HG03575 (cell line): ENCODE data around the gene MYH11.
"Not testable (repeated sequence)": the region's sequence is repeated elsewhere in the genome, so short reads cannot be mapped to it uniquely, and the experiment has no call there.

Source experiments
- ATAC-seq: cut with Tn5 transposase; IDR thresholded peaks from one replicate; pipeline ENCODE4 v1.9.1; 2021; ENCODE audit not compliant: unreplicated experiment, insufficient number of reproducible peaks, low FRiP score; ENCODE audit errors: extremely low read depth

The MYH11 gene

DNA sequence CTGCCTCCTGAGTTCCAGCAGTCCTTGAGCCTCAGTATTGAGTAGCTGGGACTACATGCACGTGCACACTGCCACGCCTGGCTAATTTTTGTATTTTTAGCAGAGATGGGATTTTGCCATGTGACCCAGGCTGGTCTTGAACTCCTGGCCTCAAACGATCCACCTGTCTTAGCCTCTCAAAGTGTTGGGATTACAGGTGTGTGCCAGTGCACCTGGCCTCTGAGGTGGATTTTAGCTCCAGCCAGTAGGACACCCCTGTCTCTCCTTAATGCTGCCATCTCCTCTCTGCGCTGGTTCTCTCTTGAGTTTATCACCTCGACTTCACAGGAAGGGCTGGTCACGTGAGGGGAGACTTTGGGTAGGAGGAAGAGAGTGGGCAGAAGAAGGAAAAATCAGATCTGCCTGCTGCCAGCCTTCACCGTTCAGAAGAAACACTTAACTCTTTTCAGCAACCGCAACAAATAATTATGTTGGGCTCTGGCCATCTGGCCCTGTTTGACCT lies 151.7 kb downstream of the MYH11 start:
- no peak for ATAC-seq

- ATAC-seq = no peak
Measured at GRCh38 chr16:15704545-15704987, 152.3 kb downstream of the MYH11 start.

GRCh38 chr16:15703029-15703736 lies 153.6 kb downstream of the MYH11 start:
- no peak for ATAC-seq

DNA sequence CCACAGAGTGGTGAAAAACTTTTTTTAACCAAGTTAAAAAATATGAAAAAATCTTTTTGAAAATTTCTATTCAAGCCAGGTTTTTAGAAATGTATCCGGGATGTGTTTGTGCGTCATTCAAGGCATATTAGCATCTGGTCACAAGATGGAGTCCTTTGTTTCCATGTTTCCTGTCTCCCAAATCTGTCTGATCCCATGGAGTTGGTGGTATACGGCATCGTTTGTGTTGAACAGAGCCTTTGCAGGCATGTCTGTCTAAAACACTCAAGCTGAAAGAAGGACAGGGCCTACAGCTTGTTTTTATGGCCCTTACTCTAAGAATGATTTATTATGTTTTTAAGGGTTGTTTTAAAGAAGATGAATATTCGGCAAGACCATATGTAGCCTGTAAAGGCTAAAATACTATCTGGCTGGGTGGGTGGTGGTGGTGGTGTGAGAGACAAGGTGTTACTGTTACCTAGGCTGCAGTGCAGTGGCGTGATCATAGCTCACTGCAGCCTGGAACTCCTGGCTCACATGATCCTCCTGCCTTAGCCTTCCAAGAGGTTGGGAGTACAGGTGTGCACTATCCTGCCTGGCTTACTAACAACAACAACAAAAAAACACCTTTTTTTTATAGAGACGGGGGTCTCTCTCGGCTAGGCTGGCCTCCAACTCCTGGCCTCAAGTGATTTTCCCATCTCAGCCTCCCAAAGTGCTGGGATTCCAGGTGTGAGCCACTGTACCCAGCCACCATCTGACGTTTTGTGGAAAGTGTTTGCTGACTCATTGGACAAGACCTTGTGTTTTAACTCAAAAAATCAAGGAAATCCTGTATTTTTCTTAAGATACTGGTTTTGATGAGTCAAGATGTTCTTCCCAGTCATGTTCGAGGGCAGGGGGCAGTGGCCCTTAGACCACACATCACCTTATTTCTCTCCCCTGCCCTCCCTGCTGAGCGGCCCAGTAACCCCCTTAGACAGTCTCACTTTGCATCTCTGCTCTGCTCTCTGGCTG lies 154.6 kb downstream of the MYH11 start:
- no peak for ATAC-seq

DNA sequence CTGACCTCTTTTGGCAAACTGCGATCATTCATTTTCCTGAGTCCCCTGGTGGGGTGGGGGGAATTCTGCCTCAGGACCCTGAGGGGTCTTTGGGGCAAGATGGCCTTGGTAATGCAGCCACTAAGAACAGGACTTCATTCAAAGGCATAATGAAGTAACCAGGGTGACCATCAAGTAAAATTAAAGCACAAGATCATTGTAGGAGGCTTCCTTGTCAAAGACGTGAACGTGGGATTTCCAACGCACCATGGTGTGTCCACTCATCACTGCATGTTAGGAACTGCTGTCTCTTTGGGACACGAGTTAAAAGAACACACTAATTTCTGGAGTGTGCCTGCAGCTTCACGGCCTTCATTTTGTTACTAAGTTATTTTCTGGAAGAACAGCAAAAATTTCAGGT lies 155.5 kb downstream of the MYH11 start:
- ATAC-seq = no peak

DNA sequence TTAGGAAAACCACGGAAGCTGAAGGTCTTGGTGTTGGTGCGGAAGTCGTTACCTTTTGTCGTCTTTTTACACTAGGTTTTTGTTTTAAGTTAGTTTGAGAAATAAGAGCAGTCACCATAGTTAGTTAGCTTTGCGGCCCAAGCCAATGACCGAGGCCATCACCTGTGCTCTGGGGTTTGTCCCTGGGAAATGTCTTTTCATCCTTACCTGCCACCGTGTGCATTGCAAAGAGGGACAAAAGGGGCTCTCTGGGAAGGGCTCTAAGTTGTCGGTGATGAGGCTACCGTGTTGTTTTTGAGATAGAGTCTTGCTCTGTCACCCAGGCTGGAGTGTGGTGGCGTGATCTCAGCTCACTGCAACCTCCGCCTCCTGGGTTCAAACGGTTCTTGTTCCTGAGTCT lies 157.0 kb downstream of the MYH11 start:
- ATAC-seq = no peak

- no peak for ATAC-seq
Measured at GRCh38 chr16:15694499-15694898, 162.3 kb downstream of the MYH11 start.

DNA sequence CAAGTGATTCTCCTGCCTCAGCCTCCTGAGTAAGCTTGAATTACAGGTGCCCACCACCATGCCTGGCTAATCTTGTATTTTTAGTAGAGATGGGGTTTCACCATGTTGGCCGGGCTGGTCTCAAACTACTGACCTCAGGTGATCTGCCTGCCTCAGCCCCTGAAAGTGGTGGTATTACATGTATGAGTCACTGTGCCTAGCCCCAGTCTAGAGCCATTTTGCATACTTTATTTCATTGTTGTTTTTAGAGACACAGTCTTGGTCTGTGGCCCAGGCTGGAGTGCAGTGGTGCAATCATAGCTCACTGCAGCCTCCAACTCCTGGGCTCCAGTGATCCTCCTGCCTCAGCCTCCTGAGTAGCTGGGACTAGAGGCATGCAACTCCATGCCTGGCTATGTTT lies 164.3 kb downstream of the MYH11 start:
- not testable (repeated sequence) for ATAC-seq

DNA sequence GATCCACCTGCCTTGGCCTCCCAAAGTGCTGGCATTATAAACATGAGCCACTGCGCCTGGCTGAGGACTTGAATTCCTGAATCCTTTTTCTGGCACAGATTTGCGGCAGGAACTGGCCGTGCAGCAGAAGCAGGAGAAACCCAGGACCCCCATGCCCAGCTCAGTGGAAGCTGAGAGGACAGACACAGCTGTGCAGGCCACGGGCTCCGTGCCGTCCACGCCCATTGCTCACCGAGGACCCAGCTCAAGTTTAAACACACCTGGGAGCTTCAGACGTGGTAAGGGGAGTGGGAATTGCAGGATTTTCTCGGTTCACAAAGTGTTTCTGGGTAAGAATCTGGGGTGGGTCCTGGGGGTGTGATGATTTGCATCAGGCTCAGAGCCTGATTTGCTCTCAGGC lies 165.8 kb downstream of the MYH11 start:
- ATAC-seq = no peak

- no peak for ATAC-seq
Measured at GRCh38 chr16:15690296-15690695, 166.5 kb downstream of the MYH11 start.

- no peak for ATAC-seq
Measured at GRCh38 chr16:15689290-15689689, 167.5 kb downstream of the MYH11 start.

DNA sequence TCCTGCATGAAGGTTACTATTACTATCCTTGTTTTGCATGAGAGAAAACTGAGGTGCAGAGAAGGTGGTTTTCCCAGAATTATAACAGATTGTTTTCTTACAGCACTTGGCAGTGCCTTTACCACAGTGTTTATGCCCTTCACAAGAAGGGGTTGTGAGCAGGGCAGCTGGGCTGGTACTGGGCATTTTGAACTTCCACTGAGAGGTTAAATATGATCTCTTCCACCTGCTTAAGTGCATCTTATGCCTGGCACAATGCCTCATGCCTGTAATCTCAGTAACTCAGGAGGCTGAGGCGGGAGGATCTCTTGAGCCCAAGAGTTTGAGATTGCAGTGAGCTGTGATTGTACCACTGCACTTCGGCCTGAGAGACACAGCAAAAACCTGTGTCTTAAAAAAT lies 170.5 kb downstream of the MYH11 start:
- ATAC-seq = no peak

DNA sequence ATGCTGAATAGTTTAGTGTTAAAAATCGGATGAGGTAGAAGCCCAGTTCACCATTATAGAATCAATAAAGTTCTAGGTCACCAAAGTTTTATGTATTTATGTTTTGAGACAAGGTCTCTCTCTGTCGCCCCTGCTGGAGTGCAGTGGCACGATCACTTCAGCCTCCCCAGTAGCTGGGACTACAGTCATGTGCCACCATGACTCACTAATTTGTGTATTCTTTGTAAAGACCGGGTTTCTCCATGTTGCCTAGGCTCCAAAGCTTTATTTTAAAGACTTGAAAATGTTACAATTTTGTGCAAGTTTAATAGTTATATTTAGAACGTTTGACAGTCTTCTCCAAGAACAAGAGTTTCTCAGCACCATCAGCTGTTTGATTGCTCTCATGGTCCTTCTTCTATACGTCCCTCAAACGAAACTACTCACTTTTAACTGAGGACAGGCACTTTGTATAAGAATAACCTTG lies 174.7 kb downstream of the MYH11 start:
- no peak for ATAC-seq

DNA sequence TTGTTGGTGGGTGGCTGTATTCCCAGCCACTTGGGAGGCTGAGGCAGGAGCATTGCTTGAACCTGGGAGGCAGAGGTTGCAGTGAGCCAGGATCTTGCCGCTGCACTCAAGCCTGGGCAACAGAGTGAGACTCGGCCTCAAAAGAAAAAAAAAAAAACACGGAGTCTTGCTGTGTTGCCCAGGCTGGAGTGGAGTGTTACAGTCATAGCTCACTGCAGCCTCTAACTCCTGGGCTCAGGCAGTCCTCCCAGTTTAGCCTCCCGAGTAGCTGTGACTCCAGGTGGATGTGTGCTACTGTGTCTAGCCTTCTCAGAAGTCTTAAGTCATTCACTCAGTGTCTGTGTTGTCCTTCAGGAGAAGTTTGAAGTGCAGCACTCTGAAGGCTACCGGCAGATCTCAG lies 179.4 kb downstream of the MYH11 start:
- ATAC-seq = no peak

- ATAC-seq = no peak
Measured at GRCh38 chr16:15676506-15676905, 180.3 kb downstream of the MYH11 start.

DNA sequence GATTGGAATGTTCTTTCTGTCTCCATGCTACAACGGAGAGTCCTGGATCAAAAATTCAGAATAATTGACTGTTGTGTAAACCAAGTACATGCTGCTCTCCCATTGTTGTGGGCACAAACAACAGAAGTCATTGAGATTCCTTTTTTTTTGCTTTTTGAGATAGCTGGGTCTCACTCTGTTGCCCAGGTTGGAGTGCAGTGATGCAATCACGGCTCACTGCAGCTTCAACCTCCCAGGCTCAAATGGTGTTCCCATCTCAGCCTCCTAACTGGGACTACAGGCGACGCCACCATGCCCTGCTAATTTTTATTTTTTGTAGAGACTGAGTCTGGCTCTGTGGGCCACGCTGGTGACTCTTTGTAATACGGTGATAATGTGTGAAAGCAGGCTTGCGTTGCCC lies 182.3 kb downstream of the MYH11 start:
- no peak for ATAC-seq

DNA sequence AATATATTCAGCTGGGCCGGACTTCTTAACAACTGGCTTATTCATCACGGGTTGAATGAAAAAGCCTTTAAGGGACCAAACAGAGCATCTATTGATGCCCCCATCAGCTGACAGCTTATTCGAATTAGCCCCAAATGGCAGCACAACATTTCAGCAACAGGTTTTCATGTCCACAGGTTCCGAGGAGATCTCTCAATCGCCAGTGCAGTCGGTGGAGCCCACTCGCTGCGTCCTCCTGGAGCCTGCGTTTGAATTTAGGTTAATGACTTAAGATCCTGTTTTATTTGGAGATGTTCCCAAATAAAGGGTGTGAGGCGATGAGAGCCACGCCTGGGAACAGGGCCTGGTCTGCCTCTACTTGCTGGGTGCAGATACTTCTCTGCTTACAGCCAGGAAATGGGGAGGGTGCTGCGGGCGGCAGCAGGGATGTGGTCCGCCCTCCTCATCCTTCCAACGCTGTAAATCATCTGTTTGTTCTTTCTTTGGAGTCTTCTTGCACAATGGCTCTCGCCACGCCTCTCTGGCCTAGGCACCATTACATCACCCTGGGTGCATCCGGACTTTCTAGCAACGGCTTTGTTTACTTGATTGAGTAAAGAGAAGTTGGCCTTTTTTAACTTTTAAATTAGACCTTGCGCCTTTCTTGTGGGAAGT lies 184.2 kb downstream of the MYH11 start:
- no peak for ATAC-seq

DNA sequence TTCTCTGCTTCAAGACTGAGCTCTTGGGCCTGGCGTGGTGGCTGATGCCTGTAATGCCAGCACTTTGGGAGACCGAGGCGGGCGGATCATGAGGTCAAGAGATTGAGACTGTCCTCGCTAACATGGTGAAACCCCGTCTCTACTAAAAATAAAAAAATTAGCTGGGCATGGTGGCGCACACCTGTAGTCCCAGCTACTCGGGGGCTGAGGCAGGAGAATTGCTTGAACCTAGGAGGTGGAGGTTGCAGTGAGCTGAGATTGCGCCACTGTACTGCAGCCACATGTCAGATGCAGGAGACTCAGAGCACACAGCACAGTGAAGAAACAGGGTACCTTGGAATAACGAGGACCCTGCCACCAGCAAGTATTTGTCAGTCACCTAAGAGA lies 184.7 kb downstream of the MYH11 start:
- ATAC-seq = not testable (repeated sequence)

DNA sequence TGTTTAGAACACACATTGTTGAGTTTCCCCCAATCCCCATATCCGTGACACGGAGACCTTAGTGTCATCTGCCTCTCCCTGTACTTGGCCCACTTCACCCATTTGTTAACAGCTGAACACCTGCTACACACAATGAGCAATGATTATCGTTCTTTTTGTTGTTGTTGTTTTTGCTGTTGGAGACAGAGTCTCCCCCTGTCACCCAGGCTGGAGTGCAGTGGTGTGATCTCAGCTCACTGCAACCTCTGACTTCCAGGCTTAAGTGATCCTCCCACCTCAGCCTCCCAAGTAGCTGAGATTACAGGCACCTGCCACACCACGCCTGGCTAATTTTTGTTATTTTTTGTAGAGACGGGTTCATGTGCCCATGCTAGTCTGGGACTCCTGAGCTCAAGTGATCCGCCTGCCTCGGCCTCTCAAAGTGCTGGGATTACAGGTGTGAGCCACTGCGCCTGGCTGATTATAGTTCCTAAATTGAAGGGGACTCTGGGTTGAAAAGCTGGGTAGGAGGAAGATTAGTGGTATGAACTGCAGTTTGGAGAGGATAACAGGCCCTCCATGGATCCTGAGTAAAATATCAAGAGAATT lies 185.2 kb downstream of the MYH11 start:
- no peak for ATAC-seq
